DMS153 treated with DMSO at 0.1 percent for 48 hours (cell line): ENCODE results near the gene UBE2G2.
A peak's percentile ranks its signal among the peaks of the same experiment; 100 is the strongest.

Experiments used
- DNase-seq: peaks from one replicate; lab custom pipeline; 2025; ENCODE audit not compliant: unreplicated experiment; lab: John Stamatoyannopoulos, UW

UBE2G2 gene

DNA sequence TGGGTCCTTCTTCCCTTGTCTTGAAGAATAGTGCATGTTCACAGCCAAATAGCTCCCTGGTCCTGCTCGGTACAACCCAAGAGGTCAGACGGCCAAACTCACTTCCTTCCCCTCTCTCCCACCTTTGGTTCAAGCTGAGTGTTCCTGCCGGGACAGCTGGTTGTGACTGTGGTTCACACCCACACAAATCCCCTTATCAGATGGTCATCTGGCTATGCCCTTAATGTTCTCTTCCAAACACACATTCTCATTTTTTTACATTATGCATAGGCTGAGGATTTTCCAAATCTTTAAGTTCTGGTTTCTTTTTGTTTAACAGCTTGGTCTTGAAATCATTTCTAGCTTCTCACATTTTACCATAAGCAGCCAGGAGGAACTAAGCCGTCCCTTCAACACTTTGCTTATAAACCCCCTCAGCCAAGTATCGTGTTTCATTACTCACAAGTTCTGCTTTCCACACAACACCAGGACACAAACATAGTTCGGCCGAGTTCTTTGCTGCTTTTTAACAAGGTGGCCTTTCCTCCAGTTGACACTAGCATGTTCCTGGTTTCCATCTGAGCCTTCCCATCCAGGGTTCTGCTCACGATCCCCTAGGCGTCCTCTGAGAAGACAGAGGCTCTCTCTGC lies 70.6 kb downstream of the UBE2G2 start:
- no peak for DNase-seq

DNA sequence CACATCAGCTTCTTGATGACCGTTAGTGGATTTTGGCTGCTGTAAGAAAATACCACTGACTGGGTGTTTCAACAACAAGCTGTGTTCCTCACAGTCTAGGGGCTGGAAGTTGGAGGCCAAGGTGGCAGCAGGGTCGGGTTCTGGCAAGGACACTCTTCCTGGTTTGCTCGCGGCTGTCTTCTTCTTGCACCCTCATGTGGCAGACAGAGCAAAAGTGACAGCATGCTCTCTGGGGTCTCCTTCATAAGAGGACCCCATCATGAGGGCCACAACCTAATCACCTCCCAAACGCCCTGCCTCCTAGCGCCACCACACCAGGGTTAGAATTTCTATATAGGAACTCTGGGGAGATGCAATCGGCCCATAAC lies 71.6 kb downstream of the UBE2G2 start:
- DNase-seq, result no peak

DNA sequence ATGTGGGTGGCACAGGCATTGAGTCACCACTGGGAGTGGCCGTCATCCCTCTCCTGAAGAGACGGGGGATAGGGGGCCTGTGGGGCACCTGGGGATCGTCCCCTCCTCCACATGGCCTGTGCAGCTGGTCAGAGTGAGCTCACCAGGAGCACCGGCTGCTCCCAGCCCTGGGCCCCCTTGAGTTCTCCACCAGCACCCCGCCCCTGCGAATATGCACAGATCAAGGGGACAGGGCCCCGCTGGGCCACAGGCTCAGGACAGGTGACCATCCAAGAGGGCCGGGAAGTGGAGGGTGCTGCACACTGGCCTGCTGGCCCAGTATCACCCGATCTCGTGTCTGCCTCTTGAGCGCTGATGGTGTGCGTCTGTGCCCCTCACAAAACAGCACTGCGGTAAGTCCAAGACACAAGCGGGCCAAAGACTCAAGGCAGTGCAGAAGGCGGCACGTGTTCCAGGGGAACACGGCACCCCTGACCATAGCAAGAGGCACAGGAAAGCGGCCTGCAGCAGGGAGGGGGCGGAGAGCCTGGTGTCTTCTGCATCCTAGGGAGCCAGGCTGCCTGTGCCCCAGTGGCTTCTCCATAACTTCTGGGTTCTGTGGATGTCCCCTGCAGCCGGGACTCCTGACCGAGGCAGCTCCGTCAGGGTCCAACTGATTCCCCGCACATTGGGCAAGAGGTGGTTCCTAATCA lies 72.1 kb downstream of the UBE2G2 start:
- no peak for DNase-seq

DNA sequence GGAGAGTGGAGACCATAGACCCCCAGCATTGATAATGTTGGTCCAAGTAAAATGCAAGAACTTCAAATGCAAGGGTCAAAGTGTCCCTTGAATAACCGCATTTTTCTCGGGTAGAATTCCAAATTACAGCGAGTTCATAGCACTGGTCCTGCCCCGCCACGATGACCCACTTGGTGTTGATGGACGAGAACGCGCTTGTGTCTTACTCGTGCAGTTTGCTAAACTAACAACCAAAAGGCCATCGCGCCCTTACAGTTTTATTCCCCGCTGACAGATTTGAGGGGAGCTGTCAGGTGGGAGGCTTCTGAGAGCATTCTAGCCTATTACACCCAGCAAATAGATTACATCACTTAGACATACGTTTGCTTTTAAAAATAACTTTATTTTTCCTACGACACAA lies 72.9 kb downstream of the UBE2G2 start:
- no peak for DNase-seq

DNA sequence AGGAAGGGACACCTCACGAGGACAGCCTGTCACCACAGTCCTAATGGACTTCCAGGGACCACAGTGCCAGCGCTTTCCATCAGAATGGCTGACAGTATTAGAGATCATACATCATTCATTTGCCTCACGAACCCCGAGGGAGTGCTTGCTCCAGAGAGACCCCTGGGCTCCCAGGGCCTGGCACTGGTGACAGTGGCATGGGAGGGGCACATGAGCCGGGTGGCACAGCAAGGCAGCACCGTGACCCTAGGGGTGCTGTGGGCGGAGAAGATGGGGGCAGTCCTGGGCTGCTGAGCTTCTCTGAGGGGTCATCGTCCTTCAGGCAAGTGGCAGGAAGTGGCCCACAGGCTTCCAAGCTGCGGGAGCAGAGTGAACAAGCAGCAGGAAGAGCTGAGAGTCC lies 73.9 kb downstream of the UBE2G2 start:
- no peak for DNase-seq

DNA sequence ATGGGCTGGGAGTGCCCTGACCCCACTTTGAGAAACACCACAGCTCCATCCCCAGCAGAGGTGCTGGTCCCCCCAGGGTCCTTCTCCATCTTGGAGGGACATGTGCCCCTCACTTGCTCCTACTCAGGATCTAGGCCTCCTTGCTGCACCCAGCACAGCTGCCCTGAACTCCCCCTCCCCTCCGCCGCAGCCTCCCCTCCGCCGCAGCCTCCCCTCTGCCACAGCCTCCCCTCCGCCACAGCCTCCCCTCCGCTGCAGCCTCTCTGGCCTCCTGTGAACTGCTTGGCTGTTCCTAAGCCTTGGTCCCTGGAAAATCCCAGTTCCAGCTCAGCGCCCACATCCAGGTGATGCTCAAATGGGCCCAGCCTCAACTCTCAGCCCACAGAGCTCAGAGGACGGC lies 74.3 kb downstream of the UBE2G2 start:
- no peak for DNase-seq

DNA sequence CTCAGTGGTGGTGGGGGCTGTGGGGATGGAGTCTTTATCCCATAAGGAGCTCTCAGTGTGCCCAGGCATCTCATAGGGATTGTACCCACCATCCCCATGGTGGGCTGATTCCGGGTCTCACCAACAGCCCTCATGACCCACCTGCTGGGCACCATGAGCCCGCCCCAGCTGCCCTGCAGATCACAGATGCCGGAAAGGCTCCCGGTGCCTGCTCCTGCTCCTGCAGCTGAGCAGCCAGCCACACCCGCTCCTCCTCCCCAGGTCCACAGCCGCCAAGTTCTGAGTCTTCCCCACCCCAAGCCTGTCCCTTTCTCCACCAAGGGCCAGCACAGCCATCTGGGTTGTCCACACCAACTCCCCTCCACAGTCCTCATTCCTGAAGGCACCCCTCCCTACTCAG lies 74.8 kb downstream of the UBE2G2 start:
- no peak for DNase-seq

DNA sequence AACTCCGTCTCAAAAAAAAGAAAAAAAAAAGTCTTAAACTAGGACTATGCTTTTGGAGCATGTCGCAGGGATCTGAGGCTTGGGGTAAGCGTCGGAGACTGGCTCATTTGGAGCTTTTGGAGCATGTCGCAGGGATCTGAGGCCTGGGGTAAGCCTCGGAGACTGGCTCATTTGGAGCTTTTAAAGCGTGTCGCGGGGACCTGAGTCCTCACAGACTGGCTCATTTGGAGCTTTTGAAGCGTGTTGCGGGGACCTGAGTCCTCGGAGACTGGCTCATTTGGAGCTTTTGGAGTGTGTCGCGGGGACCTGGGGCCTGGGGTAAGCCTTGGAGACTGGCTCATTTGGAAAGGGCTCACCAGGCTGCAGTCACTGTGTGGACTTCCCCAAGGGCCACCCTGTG lies 76.7 kb downstream of the UBE2G2 start:
- no peak for DNase-seq

DNA sequence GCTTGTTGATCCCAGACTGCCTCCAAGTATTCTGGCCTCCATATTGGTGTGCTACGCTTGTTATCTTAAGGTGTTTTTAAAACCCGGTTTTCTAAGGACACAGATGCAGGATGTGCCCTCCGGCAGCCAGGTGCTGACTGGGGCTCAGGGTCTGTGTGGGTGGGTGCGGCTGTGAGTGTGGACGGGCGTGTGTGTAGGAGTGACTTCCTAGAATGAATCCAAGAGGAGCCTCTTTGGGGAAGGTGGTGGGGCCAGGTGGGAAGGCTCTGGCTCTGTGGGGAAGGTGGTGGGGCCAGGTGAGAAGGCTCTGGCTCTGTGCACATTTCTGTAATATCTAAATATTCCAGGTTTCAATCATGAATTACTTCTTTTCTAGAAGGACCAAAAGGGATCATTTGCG lies 77.4 kb downstream of the UBE2G2 start:
- no peak for DNase-seq

DNA sequence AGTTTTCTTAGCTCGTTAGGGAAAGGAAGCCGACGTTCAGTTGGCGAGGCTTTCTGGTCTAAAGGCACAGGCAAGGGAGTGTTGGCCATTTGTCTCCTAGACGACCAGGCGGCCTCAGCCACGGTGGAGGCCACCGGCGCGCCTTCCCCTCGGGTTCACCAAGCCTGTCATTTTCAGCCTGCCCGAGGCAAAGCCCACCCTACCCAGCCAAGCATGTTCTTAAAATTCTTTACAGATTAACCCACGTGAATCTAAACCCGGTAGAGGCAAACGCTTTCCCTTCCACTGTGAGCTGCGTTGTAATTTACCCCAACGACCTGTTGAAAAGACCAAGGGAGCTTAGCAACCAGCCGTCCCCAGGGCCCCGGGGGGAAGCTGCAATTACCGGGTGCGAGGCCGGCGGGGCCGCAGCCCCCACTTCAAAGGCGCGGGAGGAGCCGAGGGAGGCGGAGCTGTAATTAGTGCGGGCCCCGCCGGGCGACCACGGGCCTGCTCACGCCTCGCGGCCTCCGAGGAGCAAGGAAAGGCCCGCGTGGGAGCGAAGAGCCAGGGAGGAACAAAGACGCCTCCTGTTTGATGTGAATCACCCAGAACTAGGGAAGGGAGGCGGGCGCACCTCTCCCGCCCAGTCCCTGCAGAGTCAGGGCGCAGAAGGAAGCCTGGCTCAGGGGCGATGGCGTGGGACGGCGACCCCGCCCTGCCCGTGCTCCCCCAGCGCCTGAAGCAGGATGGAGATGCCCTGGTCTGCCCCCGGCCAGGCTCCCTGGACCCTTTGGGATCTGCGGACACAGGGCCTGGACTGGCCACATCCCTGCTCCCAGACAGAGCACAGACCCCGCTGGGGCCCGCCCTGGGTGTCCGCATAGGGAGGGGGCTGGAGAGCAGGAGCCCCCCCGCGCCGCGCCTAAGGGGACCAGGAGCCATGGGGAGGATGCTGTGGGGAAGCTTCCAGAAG lies 78.2 kb downstream of the UBE2G2 start:
- peak; percentile 73 for DNase-seq

DNA sequence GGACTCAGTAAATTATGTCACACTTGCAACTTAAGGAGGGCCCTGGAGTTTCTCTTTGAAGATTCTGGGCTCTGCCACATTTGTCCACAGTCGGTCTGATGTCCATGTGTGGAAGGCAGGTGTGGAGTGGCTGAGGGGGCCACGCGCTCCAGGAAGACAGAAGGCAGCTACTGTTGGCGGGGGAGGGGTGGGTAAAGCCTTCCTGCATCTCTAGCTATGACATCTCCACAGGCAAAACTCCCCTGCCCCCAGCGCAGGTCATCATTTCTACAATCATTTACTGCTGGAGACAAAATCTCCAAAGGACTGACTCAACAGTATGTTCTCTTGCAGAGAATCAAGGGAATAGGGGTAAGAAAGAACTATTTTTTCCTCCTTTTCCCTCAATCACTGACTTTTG lies 78.9 kb downstream of the UBE2G2 start:
- peak; percentile 45 for DNase-seq

DNA sequence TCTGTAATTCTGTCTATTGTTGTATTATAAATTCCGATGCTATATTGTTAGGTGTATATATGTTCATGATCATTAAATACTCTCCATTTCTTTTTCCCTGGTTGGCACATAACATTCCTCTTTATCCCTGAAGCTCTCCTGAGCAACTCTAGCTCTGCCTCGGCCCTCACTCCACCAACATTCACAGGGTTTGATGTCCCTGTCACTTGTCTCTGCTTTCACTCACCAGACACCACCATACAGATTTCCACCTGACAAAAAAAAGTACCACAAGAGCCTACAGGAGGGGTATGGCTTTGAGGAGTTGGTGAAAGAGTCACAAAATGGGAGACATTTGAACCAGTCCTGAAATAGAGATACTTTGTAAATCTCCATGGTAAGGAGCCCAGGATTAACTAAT lies 81.5 kb downstream of the UBE2G2 start:
- no peak for DNase-seq
